Activated CD8-positive, alpha-beta memory T cell treated with anti-CD3 and anti-CD28 coated beads, Interleukin-2, amount 50 U/mL, for 24 hours (primary cell): ENCODE results near the gene CFAP210.
"Not testable (repeated sequence)": the region's sequence is repeated elsewhere in the genome, so short reads cannot be mapped to it uniquely, and the experiment has no call there.

ENCODE experiments used
- DNase-seq: peaks from one replicate; pipeline ENCODE4 v3.0.0-alpha.2; 2020; ENCODE audit errors: extremely low read depth

The CFAP210 gene

GRCh38 chr2:169713331-169713730 lies 19.1 kb upstream of the CFAP210 start:
- DNase-seq: no peak

- no peak for DNase-seq
These were observed 18.6 kb upstream of the CFAP210 start for GRCh38 chr2:169712791-169713227.

- DNase-seq: no peak
These were observed 17.7 kb upstream of the CFAP210 start for GRCh38 chr2:169711751-169712509.

- no peak for DNase-seq
These were observed 15.8 kb upstream of the CFAP210 start for GRCh38 chr2:169709981-169710380.

GRCh38 chr2:169709331-169709730 lies 15.1 kb upstream of the CFAP210 start:
- DNase-seq: no peak

- DNase-seq: no peak
These were observed 13.4 kb upstream of the CFAP210 start for GRCh38 chr2:169707626-169708025.

GRCh38 chr2:169705927-169706326 lies 11.7 kb upstream of the CFAP210 start:
- DNase-seq: no peak

GRCh38 chr2:169704160-169704708 lies 10.0 kb upstream of the CFAP210 start:
- no peak for DNase-seq

- DNase-seq: no peak
These were observed 8.8 kb upstream of the CFAP210 start for GRCh38 chr2:169702996-169703395.

- DNase-seq: not testable (repeated sequence)
These were observed 5.0 kb upstream of the CFAP210 start for GRCh38 chr2:169699173-169699572.

- no peak for DNase-seq
These were observed 2.2 kb upstream of the CFAP210 start for GRCh38 chr2:169696381-169696780.

GRCh38 chr2:169694894-169695260 lies 672 bp upstream of the CFAP210 start:
- DNase-seq: no peak

GRCh38 chr2:169693360-169693759 lies 845 bp downstream of the CFAP210 start:
- no peak for DNase-seq

- DNase-seq: no peak
These were observed 1.5 kb downstream of the CFAP210 start for GRCh38 chr2:169692718-169693117.

GRCh38 chr2:169690958-169691357 lies 3.2 kb downstream of the CFAP210 start:
- DNase-seq: no peak

GRCh38 chr2:169687943-169688342 lies 6.3 kb downstream of the CFAP210 start:
- not testable (repeated sequence) for DNase-seq

GRCh38 chr2:169686825-169687224 lies 7.4 kb downstream of the CFAP210 start:
- DNase-seq: not testable (repeated sequence)

- DNase-seq: not testable (repeated sequence)
These were observed 9.5 kb downstream of the CFAP210 start for GRCh38 chr2:169684712-169685111.

GRCh38 chr2:169684135-169684565 lies 10.1 kb downstream of the CFAP210 start:
- no peak for DNase-seq

- DNase-seq: no peak
These were observed 10.6 kb downstream of the CFAP210 start for GRCh38 chr2:169683425-169684134.

GRCh38 chr2:169683054-169683424 lies 11.2 kb downstream of the CFAP210 start:
- DNase-seq: no peak

GRCh38 chr2:169676850-169677249 lies 17.4 kb downstream of the CFAP210 start:
- no peak for DNase-seq

GRCh38 chr2:169676357-169676756 lies 17.8 kb downstream of the CFAP210 start:
- no peak for DNase-seq
